A673 (cell line): ENCODE measurements around the gene HOXC12. TPM values are rescaled to one million over a fixed set of nuclear protein-coding genes. Genes with fewer than 3 reads are reported as not detected.

ENCODE experiments used
- BruUV-seq: library from RNA; stranded (reverse); fragments of 400-500 nt; replicated peaks from 2 replicates; lab custom pipeline; 2021; lab: Mats Ljungman, UMichigan
- CTCF ChIA-PET: fragments of 300-600 bp; sonication (Branson Sonifier 250); formaldehyde crosslinking; loops from one replicate; lab custom pipeline; 2022; ENCODE audit warnings: antibody characterized with exemption; lab: Charles Lee
- POLR2A ChIA-PET: fragments of 300-600 bp; sonication (Branson Sonifier 250); formaldehyde crosslinking; loops from one replicate; lab custom pipeline; 2022; ENCODE audit warnings: antibody characterized with exemption; ENCODE audit not compliant: low non-redundant PET; lab: Charles Lee
- DNase-seq: peaks from one replicate; pipeline ENCODE4 v3.0.0-alpha.2; 2015; ENCODE audit warnings: low spot score
- H3K27ac ChIP-seq: fragments of 200-600 bp; sonication (generic); 2 replicates; pipeline ENCODE4 v1.5.1; 2016; ENCODE audit warnings: mixed run types, low read depth, mild to moderate bottlenecking, mixed read lengths, antibody characterized with exemption, low read length; ENCODE audit not compliant: poor library complexity, severe bottlenecking
- H3K27me3 ChIP-seq: fragments of 200-600 bp; sonication (generic); replicated peaks from 2 replicates; pipeline ENCODE4 v1.6.1; 2017; ENCODE audit warnings: mixed run types, low read depth, mild to moderate bottlenecking, mixed read lengths, antibody characterized with exemption, low read length; ENCODE audit not compliant: insufficient read depth, poor library complexity
- H3K36me3 ChIP-seq: fragments of 200-600 bp; sonication (generic); 2 replicates; pipeline ENCODE4 v1.6.1; 2016; ENCODE audit warnings: mixed run types, mild to moderate bottlenecking, mixed read lengths, antibody characterized with exemption, low read length; ENCODE audit not compliant: insufficient read depth, poor library complexity, severe bottlenecking
- H3K4me1 ChIP-seq: fragments of 200-600 bp; sonication (generic); 2 replicates; pipeline ENCODE4 v1.6.1; 2017; ENCODE audit warnings: mixed run types, mild to moderate bottlenecking, mixed read lengths, antibody characterized with exemption, low read length; ENCODE audit not compliant: insufficient read depth, poor library complexity, severe bottlenecking
- H3K4me3 ChIP-seq: fragments of 200-600 bp; sonication (generic); 2 replicates; pipeline ENCODE4 v1.5.1; 2016; ENCODE audit warnings: low read depth, mixed run types, mild to moderate bottlenecking, mixed read lengths, low read length; ENCODE audit not compliant: poor library complexity, severe bottlenecking
- H3K9me3 ChIP-seq: fragments of 200-600 bp; sonication (generic); 2 replicates; pipeline ENCODE4 v1.6.1; 2016; ENCODE audit warnings: mixed run types, low read depth, mild to moderate bottlenecking, mixed read lengths, antibody characterized with exemption, low read length; ENCODE audit not compliant: poor library complexity, severe bottlenecking
- CTCF ChIP-seq: fragments of 300-800, 200-600 bp; sonication (generic); conservative IDR thresholded peaks from 2 replicates; pipeline ENCODE4 v1.5.1; 2017; ENCODE audit warnings: low read depth, mild to moderate bottlenecking, antibody characterized with exemption, low read length, moderate library complexity, mixed read lengths
- EZH2 ChIP-seq: fragments of 200-600 bp; sonication (generic); IDR thresholded peaks from 2 replicates; pipeline ENCODE4 v1.6.1; 2017; ENCODE audit warnings: borderline replicate concordance, low read depth, mild to moderate bottlenecking, mixed read lengths, antibody characterized with exemption, low read length; ENCODE audit not compliant: poor library complexity, severe bottlenecking
- intact Hi-C: fragments of 100-400 bp; cut with micrococcal nuclease; formaldehyde crosslinking; loops from one replicate; pipeline ENCODE4 v1.10.0; 2022; ENCODE audit not compliant: unreplicated experiment
- total RNA-seq: library from RNA; stranded (reverse); gene quantifications from 2 replicates; pipeline ENCODE4 v1.2.3, GENCODE V29; 2021

The HOXC12 gene
- total RNA-seq, 1 experiment from 2014 or later, result 4.6 TPM

- H3K27ac ChIP-seq, result peak overlapping the region; percentile 65
- BruUV-seq, result no TSS peak
- intact Hi-C loops, result loop anchor here (1.0 to 10.0 kb wide), 2 partner anchors 16 to 386 kb away; no protein-coding TSS in a partner anchor
- DNase-seq, result no peak
- no peak for TF ChIP-seq EZH2
- TF ChIP-seq CTCF, result no peak
- H3K36me3 ChIP-seq, result no peaks in the 10 kb centered on the region
- POLR2A ChIA-PET, result interaction anchor here (0.6 to 0.7 kb wide), 2 partner anchors 11 to 749 kb away, joined by 5 to 11 read pairs; no protein-coding TSS in a partner anchor
- peaks cover 74% of the 10 kb centered on the region for H3K4me1 ChIP-seq
- no peaks in the 10 kb centered on the region for H3K27me3 ChIP-seq
- H3K4me3 ChIP-seq, result peak overlapping the region; percentile 47
- no peaks in the 10 kb centered on the region for H3K9me3 ChIP-seq
- CTCF ChIA-PET, result interaction anchor here (0.6 to 1.0 kb wide), 3 partner anchors 203 to 528 kb away, joined by 3 to 7 read pairs (median 4); no protein-coding TSS in a partner anchor
Observed at GRCh38 chr12:53988541-53989226, 34.0 kb downstream of the HOXC12 start.

- intact Hi-C loops, result loop anchor here (1.0 to 10.0 kb wide), 2 partner anchors 15 to 385 kb away; no protein-coding TSS in a partner anchor
- BruUV-seq, result TSS peak; percentile 23
- Histone ChIP-seq H3K27me3 (no peaks in the 10 kb centered on the region), H3K4me1 (peaks cover 76% of the 10 kb centered on the region), H3K9me3 (no peaks in the 10 kb centered on the region), H3K27ac (peak overlapping the region; percentile 65), H3K36me3 (no peaks in the 10 kb centered on the region), H3K4me3 (peak overlapping the region; percentile 47)
- POLR2A ChIA-PET, result interaction anchor here (0.6 kb wide), 2 partner anchors 27 to 750 kb away, joined by 5 to 11 read pairs; no protein-coding TSS in a partner anchor
- TF ChIP-seq EZH2, result no peak
- TF ChIP-seq CTCF, result peak; percentile 80
- CTCF ChIA-PET, result interaction anchor here (0.8 to 1.0 kb wide), 2 partner anchors 202 to 218 kb away, joined by 4 to 7 read pairs; no protein-coding TSS in a partner anchor
- peak; percentile 94 for DNase-seq
Observed at GRCh38 chr12:53989227-53990113, 34.8 kb downstream of the HOXC12 start.
